Right cardiac atrium (tissue), 5 donors: Measurements from ENCODE around the gene ACTL6B. TPM values are rescaled to one million over a fixed set of nuclear protein-coding genes. Genes with fewer than 3 reads are reported as not detected.
A peak's percentile ranks its signal among the peaks of the same experiment; 100 is the strongest.

Source experiments
- ATAC-seq, 2 donors: fragments of 200-7000 bp; cut with Tn5 transposase; one replicate each; pipeline versions ENCODE4 v1.8.0 to v1.9.1; 2020; ENCODE audit warnings: moderate library complexity in 2 of 2, mild to moderate bottlenecking in 1 of 2
- DNase-seq, 3 donors: peaks; one replicate each; pipeline ENCODE4 v3.0.0-alpha.2; 2020
- H3K27ac ChIP-seq: one replicate; pipeline ENCODE4 v1.5.1; 2013; ENCODE audit warnings: mild to moderate bottlenecking, low read length, control low read depth, moderate library complexity
- H3K27me3 ChIP-seq: one replicate; pipeline ENCODE4 v1.6.1; 2013; ENCODE audit not compliant: control insufficient read depth, insufficient read depth
- H3K4me1 ChIP-seq: one replicate; pipeline ENCODE4 v1.6.1; 2013; ENCODE audit warnings: low read length; ENCODE audit not compliant: control insufficient read depth, insufficient read depth
- H3K4me3 ChIP-seq: one replicate; pipeline ENCODE4 v1.5.1; 2013; ENCODE audit warnings: low read length, control low read depth
- H3K9me3 ChIP-seq: one replicate; pipeline ENCODE4 v1.6.1; 2013; ENCODE audit warnings: low read length; ENCODE audit not compliant: control insufficient read depth
- WGBS: extraction: QIAGEN DNeasy Blood & Tissue Kit; methylation state at CpG from one replicate; pipeline ENCODE4 v1.1.7; 2013; 5-methylcytosine and 5-hydroxymethylcytosine counted together
- intact Hi-C, 4 donors: fragments of 100-400 bp; cut with DNase I; formaldehyde crosslinking; loops; one replicate each; pipeline versions ENCODE4 v1.11.0 to v1.14.0; 2022 to 2023
- polyA plus RNA-seq: library from polyadenylated mRNA; stranded (reverse); fragments of 200-250 nt; gene quantifications from one replicate; pipeline ENCODE4 v1.2.3, GENCODE V29; 2013
- total RNA-seq, 4 donors: library from RNA; stranded (reverse); fragmentation: NEBNext Ultra II Directional; extraction: Animal tissue kit (Norgen Biotek cat#: 25700); gene quantifications; one replicate each; pipeline ENCODE4 v1.2.1, GENCODE V29; 2021
- donor health status: healthy with polysubstance abuse.
- donor health status: DM: no; HTN: yes; CAD: no.
- donor health status: DM: no; HTN: no; CAD: no.
- donor health status: DM: no; HTN: yes; CAD: no; lungs with severe emphysema.
- donor health status: DM: yes; HTN: yes; CAD: no.

The ACTL6B gene
- total and polyA plus RNA-seq, 5 donors: not detected

DNA sequence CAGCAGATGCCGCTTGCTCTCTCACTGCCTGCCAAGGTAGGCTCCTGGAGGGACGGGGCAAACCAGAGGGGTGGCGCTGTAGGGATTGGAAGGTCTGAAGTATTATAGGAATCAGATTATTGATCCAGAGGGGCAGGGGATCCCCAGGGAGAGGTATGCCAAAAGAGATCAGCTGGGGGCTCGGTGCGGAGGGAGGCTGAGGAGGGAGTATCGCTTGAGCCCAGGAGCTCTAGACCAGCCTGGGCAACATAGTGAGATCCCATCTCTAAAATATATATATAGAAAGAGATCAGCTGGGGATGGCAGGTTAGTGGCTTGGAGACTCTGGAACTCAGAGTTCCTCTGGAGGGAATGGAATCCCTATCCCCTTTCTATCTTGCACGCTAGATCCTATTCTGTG, 61.1 kb downstream of the ACTL6B start:
- H3K4me1 ChIP-seq: no peaks in the 10 kb centered on the region
- H3K27me3 ChIP-seq: no peaks in the 10 kb centered on the region
- intact Hi-C loops: no loop called here
- no peaks in the 10 kb centered on the region for H3K9me3 ChIP-seq
- ATAC-seq (no peak), DNase-seq (peak in 1 of 3 donors; percentile 36)
- 98% methylated on average over 7 of the region's 7 CpGs for WGBS
- H3K27ac ChIP-seq: no peak overlapping the region
- H3K4me3 ChIP-seq: no peak overlapping the region

Other genes with a start within 250 kb of the ACTL6B start
- 1 to 10 TPM; 3.5 to 5.3 (median 4.4) TPM for gene ZCWPW1, start 227.7 kb downstream of the ACTL6B start, total RNA-seq
- gene ZCWPW1, start 227.7 kb downstream of the ACTL6B start, polyA plus RNA-seq: 4.9 TPM
- 10 to 100 TPM; 18.7 to 24.6 (median 23.2) TPM for gene MEPCE, start 226.6 kb downstream of the ACTL6B start, total RNA-seq
- gene MEPCE, start 226.6 kb downstream of the ACTL6B start, polyA plus RNA-seq: 20.4 TPM
- 10 to 100 TPM; 14.8 to 17.7 (median 16.5) TPM for gene PPP1R35, start 220.0 kb downstream of the ACTL6B start, total RNA-seq
- gene PPP1R35, start 220.0 kb downstream of the ACTL6B start, polyA plus RNA-seq: 20.3 TPM
- under 1 TPM in 1 of 4 donors, not detected in 3; 0.44 TPM for gene SPACDR, start 192.2 kb downstream of the ACTL6B start, total RNA-seq
- 0.11 TPM for gene SPACDR, start 192.2 kb downstream of the ACTL6B start, polyA plus RNA-seq
- 10 to 100 TPM; 36.7 to 63.6 (median 48.6) TPM for gene TSC22D4, start 177.2 kb downstream of the ACTL6B start, total RNA-seq
- 61.2 TPM for gene TSC22D4, start 177.2 kb downstream of the ACTL6B start, polyA plus RNA-seq
- gene NYAP1, start 172.5 kb downstream of the ACTL6B start, total RNA-seq: 1 to 10 TPM in 1 of 4 donors, under 1 TPM in 3; 0.39 to 1.1 (median 0.65) TPM
- 0.79 TPM for gene NYAP1, start 172.5 kb downstream of the ACTL6B start, polyA plus RNA-seq
- gene AGFG2, start 117.2 kb downstream of the ACTL6B start, total RNA-seq: 10 to 100 TPM; 18.4 to 26.3 (median 23.1) TPM
- gene AGFG2, start 117.2 kb downstream of the ACTL6B start, polyA plus RNA-seq: 17.3 TPM
- 1 to 10 TPM in 2 of 4 donors, under 1 TPM in 1, not detected in 1; 0.81 to 1.4 (median 1.3) TPM for gene SAP25, start 82.5 kb downstream of the ACTL6B start, total RNA-seq
- 0.79 TPM for gene SAP25, start 82.5 kb downstream of the ACTL6B start, polyA plus RNA-seq
- 10 to 100 TPM; 29.0 to 36.0 (median 32.4) TPM for gene LRCH4, start 70.3 kb downstream of the ACTL6B start, total RNA-seq
- 33.4 TPM for gene LRCH4, start 70.3 kb downstream of the ACTL6B start, polyA plus RNA-seq
- gene FBXO24, start 70.1 kb downstream of the ACTL6B start, total RNA-seq: 1 to 10 TPM in 1 of 4 donors, under 1 TPM in 2, not detected in 1; 0.74 to 1.0 (median 0.76) TPM
- gene FBXO24, start 70.1 kb downstream of the ACTL6B start, polyA plus RNA-seq: 0.27 TPM
- 10 to 100 TPM; 44.0 to 81.7 (median 57.4) TPM for gene PCOLCE, start 54.1 kb downstream of the ACTL6B start, total RNA-seq
- gene PCOLCE, start 54.1 kb downstream of the ACTL6B start, polyA plus RNA-seq: 41.2 TPM
- 10 to 100 TPM; 11.1 to 13.7 (median 11.9) TPM for gene MOSPD3, start 43.9 kb downstream of the ACTL6B start, total RNA-seq
- 13.8 TPM for gene MOSPD3, start 43.9 kb downstream of the ACTL6B start, polyA plus RNA-seq
- under 1 TPM in 3 of 4 donors, not detected in 1; 0.25 to 0.41 (median 0.26) TPM for gene TFR2, start 14.9 kb downstream of the ACTL6B start, total RNA-seq
- gene TFR2, start 14.9 kb downstream of the ACTL6B start, polyA plus RNA-seq: 0.14 TPM
- gene GNB2, start 17.3 kb upstream of the ACTL6B start, total RNA-seq: 100 to 1,000 TPM; 128 to 160 (median 132) TPM
- 115 TPM for gene GNB2, start 17.3 kb upstream of the ACTL6B start, polyA plus RNA-seq
- 10 to 100 TPM; 26.7 to 39.6 (median 32.7) TPM for gene GIGYF1, start 37.8 kb upstream of the ACTL6B start, total RNA-seq
- 26.2 TPM for gene GIGYF1, start 37.8 kb upstream of the ACTL6B start, polyA plus RNA-seq
- 10 to 100 TPM; 21.4 to 26.4 (median 24.2) TPM for gene POP7, start 49.7 kb upstream of the ACTL6B start, total RNA-seq
- gene POP7, start 49.7 kb upstream of the ACTL6B start, polyA plus RNA-seq: 37.2 TPM
- not detected for gene EPO, start 64.0 kb upstream of the ACTL6B start, total RNA-seq
- not detected for gene EPO, start 64.0 kb upstream of the ACTL6B start, polyA plus RNA-seq
- not detected for gene ZAN, start 77.1 kb upstream of the ACTL6B start, total RNA-seq
- not detected for gene ZAN, start 77.1 kb upstream of the ACTL6B start, polyA plus RNA-seq
- 10 to 100 TPM; 28.0 to 51.4 (median 33.6) TPM for gene EPHB4, start 171.1 kb upstream of the ACTL6B start, total RNA-seq
- 14.4 TPM for gene EPHB4, start 171.1 kb upstream of the ACTL6B start, polyA plus RNA-seq
- gene SLC12A9, start 196.3 kb upstream of the ACTL6B start, total RNA-seq: 10 to 100 TPM in 3 of 4 donors, 1 to 10 TPM in 1; 9.3 to 16.9 (median 12.6) TPM
- gene SLC12A9, start 196.3 kb upstream of the ACTL6B start, polyA plus RNA-seq: 6.4 TPM
- 10 to 100 TPM; 34.1 to 49.6 (median 46.9) TPM for gene TRIP6, start 210.9 kb upstream of the ACTL6B start, total RNA-seq
- 31.4 TPM for gene TRIP6, start 210.9 kb upstream of the ACTL6B start, polyA plus RNA-seq
- 10 to 100 TPM; 79.1 to 88.0 (median 82.2) TPM for gene SRRT, start 218.7 kb upstream of the ACTL6B start, total RNA-seq
- 45.8 TPM for gene SRRT, start 218.7 kb upstream of the ACTL6B start, polyA plus RNA-seq
- gene UFSP1, start 233.3 kb upstream of the ACTL6B start, total RNA-seq: 1 to 10 TPM; 2.5 to 3.5 (median 3.0) TPM
- gene UFSP1, start 233.3 kb upstream of the ACTL6B start, polyA plus RNA-seq: 3.6 TPM
- 10 to 100 TPM; 13.7 to 32.5 (median 22.7) TPM for gene ACHE, start 239.4 kb upstream of the ACTL6B start, total RNA-seq
- gene ACHE, start 239.4 kb upstream of the ACTL6B start, polyA plus RNA-seq: 11.3 TPM